ENCODE measurements around the gene RPL11.

- TF ChIP-seq CTCF (IDR thresholded peaks at IDR 0.05; ENCODE audit: poor library complexity, severe bottlenecking) (no peak), POLR2AphosphoS5 (IDR thresholded peaks at IDR 0.05) (no peak), SMC3 (conservative IDR thresholded peaks at IDR 0.05; ENCODE audit: poor library complexity) (no peak), TAF1 (IDR thresholded peaks at IDR 0.05; ENCODE audit: low read depth) (no peak), MXI1 (conservative IDR thresholded peaks at IDR 0.05; ENCODE audit: poor library complexity, severe bottlenecking) (no peak)
- TF ChIP-seq, protein P1, sequence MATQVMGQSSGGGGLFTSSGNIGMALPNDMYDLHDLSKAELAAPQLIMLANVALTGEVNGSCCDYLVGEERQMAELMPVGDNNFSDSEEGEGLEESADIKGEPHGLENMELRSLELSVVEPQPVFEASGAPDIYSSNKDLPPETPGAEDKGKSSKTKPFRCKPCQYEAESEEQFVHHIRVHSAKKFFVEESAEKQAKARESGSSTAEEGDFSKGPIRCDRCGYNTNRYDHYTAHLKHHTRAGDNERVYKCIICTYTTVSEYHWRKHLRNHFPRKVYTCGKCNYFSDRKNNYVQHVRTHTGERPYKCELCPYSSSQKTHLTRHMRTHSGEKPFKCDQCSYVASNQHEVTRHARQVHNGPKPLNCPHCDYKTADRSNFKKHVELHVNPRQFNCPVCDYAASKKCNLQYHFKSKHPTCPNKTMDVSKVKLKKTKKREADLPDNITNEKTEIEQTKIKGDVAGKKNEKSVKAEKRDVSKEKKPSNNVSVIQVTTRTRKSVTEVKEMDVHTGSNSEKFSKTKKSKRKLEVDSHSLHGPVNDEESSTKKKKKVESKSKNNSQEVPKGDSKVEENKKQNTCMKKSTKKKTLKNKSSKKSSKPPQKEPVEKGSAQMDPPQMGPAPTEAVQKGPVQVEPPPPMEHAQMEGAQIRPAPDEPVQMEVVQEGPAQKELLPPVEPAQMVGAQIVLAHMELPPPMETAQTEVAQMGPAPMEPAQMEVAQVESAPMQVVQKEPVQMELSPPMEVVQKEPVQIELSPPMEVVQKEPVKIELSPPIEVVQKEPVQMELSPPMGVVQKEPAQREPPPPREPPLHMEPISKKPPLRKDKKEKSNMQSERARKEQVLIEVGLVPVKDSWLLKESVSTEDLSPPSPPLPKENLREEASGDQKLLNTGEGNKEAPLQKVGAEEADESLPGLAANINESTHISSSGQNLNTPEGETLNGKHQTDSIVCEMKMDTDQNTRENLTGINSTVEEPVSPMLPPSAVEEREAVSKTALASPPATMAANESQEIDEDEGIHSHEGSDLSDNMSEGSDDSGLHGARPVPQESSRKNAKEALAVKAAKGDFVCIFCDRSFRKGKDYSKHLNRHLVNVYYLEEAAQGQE (IDR thresholded peaks at IDR 0.05; ENCODE audit: borderline replicate concordance), result no peak
Observed at GRCh38 chr1:23682946-23683345, 8.7 kb upstream of the RPL11 start.
